ENCODE results near the gene CXCL11.
"Not testable (repeated sequence)": the region's sequence is repeated elsewhere in the genome, so short reads cannot be mapped to it uniquely, and the experiment has no call there.

The CXCL11 gene

GRCh38 chr4:76000279-76000678 is 35.6 kb downstream of the CXCL11 start:
- DNase-seq (ENCODE audit: low read depth in 2 of 2) = no peak

GRCh38 chr4:75998525-75999147 is 37.2 kb downstream of the CXCL11 start:
- DNase-seq (ENCODE audit: low read depth in 2 of 2) = not testable (repeated sequence)

- DNase-seq (ENCODE audit: low read depth in 2 of 2) = no peak
Measured at GRCh38 chr4:75997946-75998345, 37.9 kb downstream of the CXCL11 start.

- no peak for DNase-seq (ENCODE audit: low read depth in 2 of 2)
Measured at GRCh38 chr4:75997081-75997480, 38.8 kb downstream of the CXCL11 start.

GRCh38 chr4:75995727-75996126 is 40.1 kb downstream of the CXCL11 start:
- DNase-seq (ENCODE audit: low read depth in 2 of 2) = no peak

GRCh38 chr4:75992462-75992861 is 43.4 kb downstream of the CXCL11 start:
- DNase-seq (ENCODE audit: low read depth in 2 of 2) = no peak

- DNase-seq (ENCODE audit: low read depth in 2 of 2) = no peak
Measured at GRCh38 chr4:75989846-75990528, 45.9 kb downstream of the CXCL11 start.

GRCh38 chr4:75985116-75985515 is 50.8 kb downstream of the CXCL11 start:
- no peak for DNase-seq (ENCODE audit: low read depth in 2 of 2)
